GM18520 (cell line): Measurements from ENCODE around the gene SYK.
A peak's percentile ranks its signal among the peaks of the same experiment; 100 is the strongest.

Experiments
- ATAC-seq: cut with Tn5 transposase; IDR thresholded peaks from one replicate; pipeline ENCODE4 v1.9.1; 2021; ENCODE audit not compliant: unreplicated experiment

SYK gene

GRCh38 chr9:90901933-90902332, 100.3 kb downstream of the SYK start:
- no peak for ATAC-seq

- no peak for ATAC-seq
Measured at GRCh38 chr9:90903766-90904424, 102.3 kb downstream of the SYK start.

GRCh38 chr9:90904706-90905478, 103.3 kb downstream of the SYK start:
- ATAC-seq: no peak

GRCh38 chr9:90905822-90906221, 104.2 kb downstream of the SYK start:
- ATAC-seq: no peak

GRCh38 chr9:90906316-90907055, 104.9 kb downstream of the SYK start:
- ATAC-seq: no peak

- ATAC-seq: no peak
Measured at GRCh38 chr9:90907056-90907445, 105.4 kb downstream of the SYK start.

- ATAC-seq: no peak
Measured at GRCh38 chr9:90907790-90908189, 106.2 kb downstream of the SYK start.

- no peak for ATAC-seq
Measured at GRCh38 chr9:90909225-90909624, 107.6 kb downstream of the SYK start.

GRCh38 chr9:90909747-90910283, 108.2 kb downstream of the SYK start:
- ATAC-seq: no peak

GRCh38 chr9:90914196-90914595, 112.6 kb downstream of the SYK start:
- no peak for ATAC-seq

GRCh38 chr9:90914868-90915483, 113.4 kb downstream of the SYK start:
- peak; percentile 72 for ATAC-seq

GRCh38 chr9:90915693-90916092, 114.1 kb downstream of the SYK start:
- no peak for ATAC-seq

GRCh38 chr9:90916147-90916734, 114.6 kb downstream of the SYK start:
- ATAC-seq: no peak

- no peak for ATAC-seq
Measured at GRCh38 chr9:90919883-90920282, 118.3 kb downstream of the SYK start.

- no peak for ATAC-seq
Measured at GRCh38 chr9:90921104-90921503, 119.5 kb downstream of the SYK start.

GRCh38 chr9:90921969-90922368, 120.3 kb downstream of the SYK start:
- ATAC-seq: no peak

- no peak for ATAC-seq
Measured at GRCh38 chr9:90925581-90926257, 124.1 kb downstream of the SYK start.

- no peak for ATAC-seq
Measured at GRCh38 chr9:90926936-90927335, 125.3 kb downstream of the SYK start.

- ATAC-seq: no peak
Measured at GRCh38 chr9:90927496-90927895, 125.9 kb downstream of the SYK start.

GRCh38 chr9:90929626-90930025, 128.0 kb downstream of the SYK start:
- no peak for ATAC-seq
